ENCODE measurements around the gene RNU1-2.
"Not testable (repeated sequence)": the region's sequence is repeated elsewhere in the genome, so short reads cannot be mapped to it uniquely, and the experiment has no call there.

The RNU1-2 gene

DNA sequence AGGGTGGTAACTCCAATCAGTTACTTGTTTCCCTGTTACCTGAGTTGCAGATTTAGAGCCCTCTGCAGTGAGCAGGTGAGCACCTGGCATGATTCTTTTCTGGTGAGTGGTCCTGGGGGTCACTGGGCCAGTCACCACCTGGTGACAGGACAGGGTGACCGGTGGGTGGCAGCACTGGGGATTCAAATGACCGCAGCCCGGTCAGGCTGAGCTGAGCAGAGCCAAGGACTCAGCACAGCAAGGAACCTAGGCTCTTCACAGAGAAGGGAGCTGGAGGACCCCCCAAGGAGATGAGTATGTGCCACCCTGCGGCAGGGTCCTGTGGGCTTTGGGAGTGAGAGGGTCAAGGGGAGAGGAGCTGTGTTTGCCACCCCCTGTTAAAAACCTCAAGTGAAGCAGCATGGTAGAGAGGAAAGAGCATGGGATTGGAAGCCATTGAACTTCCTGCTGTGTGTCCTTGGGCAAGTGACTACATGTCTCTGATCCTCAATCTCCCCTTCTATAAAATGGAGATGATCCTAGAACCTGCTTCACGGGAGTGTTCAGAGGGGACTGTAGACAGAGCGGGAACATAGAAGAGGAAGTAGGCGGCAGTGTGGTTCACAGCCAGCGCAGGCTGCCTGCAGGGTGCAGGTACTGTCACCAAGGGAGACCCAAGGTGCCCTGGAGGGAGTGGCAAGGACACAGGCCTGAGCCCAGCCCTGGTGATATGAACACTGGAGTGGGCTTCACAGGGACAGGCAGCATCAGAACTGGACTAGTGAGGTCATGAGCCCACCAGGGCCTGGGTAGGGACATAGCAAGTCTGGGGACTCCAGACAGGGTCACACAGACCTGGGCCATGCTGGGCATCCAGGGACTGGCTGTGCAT is 16.3 kb downstream of the RNU1-2 start:
- DNase-seq (ENCODE audit: low spot score): peak; percentile 68

DNA sequence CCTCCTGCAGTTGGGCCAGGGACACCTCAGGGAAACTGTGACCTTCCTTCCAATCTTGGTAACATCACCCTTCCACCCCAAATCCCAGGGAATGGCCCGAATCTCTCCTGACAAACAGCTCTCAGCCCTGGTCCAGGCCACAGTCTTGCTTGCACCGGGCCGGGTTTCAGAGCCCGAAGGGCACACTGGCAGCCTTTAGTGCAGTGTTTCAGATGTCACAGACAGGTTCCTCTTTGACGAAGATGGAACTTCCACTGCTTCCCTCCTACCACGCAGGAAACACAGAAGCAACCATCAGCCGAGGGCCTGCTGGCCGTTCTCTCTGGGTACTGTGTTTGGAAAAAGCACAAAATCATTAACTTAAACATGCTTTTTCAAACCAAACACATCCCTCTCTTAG is 17.0 kb downstream of the RNU1-2 start:
- not testable (repeated sequence) for DNase-seq (ENCODE audit: low spot score)

- no peak for DNase-seq (ENCODE audit: low spot score)
Observed at GRCh38 chr1:16913181-16913832, 17.5 kb downstream of the RNU1-2 start.

- DNase-seq (ENCODE audit: low spot score): peak; percentile 99
Observed at GRCh38 chr1:16913833-16914662, 18.3 kb downstream of the RNU1-2 start.

GRCh38 chr1:16914928-16915626 is 19.3 kb downstream of the RNU1-2 start:
- not testable (repeated sequence) for DNase-seq (ENCODE audit: low spot score)

DNA sequence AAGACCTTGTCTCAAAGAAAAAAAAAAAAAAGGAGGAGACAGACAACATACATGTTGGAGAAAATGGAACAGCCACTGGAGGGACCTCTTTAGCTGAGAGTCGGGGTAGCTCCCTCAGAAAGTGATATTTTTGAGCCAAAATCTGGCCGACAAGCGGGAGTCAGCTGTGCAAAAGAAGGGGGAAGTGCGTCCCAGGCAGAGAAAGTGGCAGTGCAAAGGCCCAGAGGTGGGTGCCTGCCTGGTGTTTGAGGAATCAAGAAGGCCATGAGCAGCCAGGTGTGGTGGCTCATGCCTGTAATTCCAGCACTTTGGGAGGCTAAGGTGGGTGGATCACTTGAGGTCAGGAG is 19.8 kb downstream of the RNU1-2 start:
- DNase-seq (ENCODE audit: low spot score): no peak

DNA sequence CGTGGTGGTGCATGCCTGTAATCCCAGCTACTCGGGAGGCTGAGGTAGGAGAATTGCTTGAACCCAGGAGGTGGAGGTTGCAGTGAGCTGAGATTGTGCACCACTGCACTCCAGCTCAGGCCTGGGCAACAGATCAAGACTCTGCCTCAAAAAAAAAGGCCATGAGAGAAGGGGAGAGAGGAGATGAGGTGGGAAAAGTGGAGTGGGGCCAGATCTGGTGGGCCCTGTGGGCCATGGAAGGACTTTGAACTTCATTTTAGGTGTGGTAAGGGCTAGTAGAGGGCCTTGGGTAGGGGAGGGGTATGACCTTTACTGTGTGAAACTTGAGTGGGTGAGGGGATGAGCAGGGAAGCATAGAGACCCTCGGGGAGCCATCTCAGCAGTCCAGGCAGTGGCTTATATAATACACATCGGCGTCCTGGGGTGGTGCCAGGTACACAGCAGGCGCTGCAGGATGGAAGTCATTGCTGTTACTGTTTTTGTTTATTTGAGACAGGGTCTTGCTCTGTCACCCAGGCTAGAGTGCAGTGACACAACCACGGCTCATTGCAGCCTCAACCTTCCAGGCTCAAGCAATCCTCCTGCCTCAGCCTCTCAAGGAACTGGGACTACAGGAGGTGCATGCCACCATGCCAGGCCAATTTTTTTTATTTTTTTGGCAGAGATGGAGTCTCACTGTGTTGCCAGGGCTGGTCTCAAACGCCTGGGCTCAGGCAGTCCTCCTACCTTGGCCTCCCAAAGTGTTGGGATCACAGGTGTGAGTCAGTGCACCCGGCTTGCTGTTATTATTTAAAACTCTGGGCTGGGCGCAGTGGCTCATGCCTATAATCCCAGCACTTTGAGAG is 20.5 kb downstream of the RNU1-2 start:
- DNase-seq (ENCODE audit: low spot score): not testable (repeated sequence)

GRCh38 chr1:16918371-16918770 is 22.6 kb downstream of the RNU1-2 start:
- no peak for DNase-seq (ENCODE audit: low spot score)

DNA sequence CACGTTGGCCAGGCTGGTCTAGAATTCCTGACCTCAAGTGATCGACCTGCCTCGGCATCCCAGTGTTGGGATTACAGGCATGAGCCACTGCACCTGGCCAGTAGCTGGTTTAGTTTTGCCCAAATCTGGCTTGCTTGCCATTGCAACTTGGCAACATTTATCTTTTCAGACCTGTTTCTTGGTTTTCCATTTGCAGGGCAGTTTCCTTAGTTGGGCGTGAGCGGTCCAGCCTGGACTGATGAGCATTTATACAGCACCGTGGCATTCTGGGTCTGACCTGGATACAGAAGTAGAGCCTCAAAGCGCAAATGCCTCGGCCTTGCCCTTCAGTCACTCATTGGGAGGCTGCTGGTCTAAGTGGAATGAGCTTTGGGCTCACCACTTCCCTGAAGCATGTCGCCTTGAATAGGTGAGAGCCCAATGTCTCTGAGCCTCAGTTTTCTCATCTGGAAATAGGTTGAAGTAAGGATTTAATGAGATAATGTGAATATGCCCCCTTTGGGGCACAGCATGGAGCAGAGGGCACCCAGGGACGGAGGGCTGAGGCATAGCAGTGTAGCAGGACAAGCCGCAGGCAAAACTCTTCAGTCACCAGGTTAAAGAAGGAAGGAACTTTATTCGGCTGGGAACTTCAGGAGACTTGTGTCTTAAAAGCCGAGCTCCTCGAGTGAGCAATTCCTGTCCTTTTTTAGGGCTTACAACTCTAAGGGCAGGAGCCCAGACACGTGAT is 23.3 kb downstream of the RNU1-2 start:
- not testable (repeated sequence) for DNase-seq (ENCODE audit: low spot score)

- DNase-seq (ENCODE audit: low spot score): no peak
Observed at GRCh38 chr1:16920951-16921350, 25.2 kb downstream of the RNU1-2 start.

GRCh38 chr1:16921391-16922185 is 25.8 kb downstream of the RNU1-2 start, which contains the start of gene CROCC:
TSS of gene CROCC (plus strand) at chr1:16921931. CDS start at chr1:16922019, 88 bp downstream.
- no peak for DNase-seq (ENCODE audit: low spot score)

DNA sequence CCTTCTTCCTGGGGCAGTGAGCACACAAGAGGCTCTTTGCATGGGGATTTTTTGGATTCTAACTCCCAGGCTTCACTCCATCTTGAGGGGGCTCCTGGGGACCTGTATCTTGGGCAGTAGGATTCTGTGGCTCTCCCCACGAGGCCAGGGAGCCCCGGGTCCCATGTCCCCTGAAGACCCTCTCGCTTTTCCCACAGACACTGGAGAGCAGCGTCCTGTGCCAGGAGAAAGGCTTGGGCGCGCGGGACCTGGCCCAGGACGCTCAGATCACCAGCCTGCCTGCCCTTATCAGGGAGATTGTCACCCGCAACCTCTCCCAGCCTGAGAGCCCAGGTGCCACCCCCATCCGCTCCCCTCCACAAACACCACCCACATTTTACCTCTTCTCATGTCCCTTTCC is 26.7 kb downstream of the RNU1-2 start:
- no peak for DNase-seq (ENCODE audit: low spot score)

GRCh38 chr1:16922885-16923431 is 27.2 kb downstream of the RNU1-2 start:
- no peak for DNase-seq (ENCODE audit: low spot score)

DNA sequence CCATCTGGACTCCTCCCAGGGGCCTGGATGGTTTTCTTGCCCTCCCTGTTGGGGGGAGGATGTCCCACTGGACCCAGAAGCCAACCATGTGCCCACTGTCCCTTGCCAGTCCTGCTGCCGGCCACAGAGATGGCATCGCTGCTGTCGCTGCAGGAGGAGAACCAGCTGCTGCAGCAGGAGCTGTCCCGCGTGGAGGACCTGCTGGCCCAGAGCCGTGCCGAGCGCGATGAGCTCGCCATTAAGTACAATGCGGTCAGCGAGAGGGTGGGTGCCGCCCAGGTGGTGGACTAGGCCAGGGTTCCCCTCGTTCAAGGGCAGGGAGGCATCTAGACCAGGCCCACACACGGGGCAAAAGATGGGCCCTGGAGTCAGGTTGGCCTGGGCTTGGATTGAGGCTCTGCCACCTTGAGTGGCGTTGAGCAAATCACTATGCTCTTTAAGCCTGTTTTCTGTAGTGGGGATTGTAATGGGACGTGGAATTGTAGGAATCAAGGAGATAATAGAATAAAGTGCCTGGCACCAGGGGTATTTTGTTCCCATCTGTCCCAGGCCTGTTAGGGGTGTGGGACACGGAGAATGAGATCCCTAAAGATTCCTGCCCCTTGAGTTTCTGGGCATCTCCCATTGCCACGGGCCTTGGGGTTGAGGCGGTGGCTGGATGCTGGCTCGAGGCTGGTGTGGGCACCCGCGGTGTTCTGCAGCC is 28.6 kb downstream of the RNU1-2 start:
- DNase-seq (ENCODE audit: low spot score): no peak

DNA sequence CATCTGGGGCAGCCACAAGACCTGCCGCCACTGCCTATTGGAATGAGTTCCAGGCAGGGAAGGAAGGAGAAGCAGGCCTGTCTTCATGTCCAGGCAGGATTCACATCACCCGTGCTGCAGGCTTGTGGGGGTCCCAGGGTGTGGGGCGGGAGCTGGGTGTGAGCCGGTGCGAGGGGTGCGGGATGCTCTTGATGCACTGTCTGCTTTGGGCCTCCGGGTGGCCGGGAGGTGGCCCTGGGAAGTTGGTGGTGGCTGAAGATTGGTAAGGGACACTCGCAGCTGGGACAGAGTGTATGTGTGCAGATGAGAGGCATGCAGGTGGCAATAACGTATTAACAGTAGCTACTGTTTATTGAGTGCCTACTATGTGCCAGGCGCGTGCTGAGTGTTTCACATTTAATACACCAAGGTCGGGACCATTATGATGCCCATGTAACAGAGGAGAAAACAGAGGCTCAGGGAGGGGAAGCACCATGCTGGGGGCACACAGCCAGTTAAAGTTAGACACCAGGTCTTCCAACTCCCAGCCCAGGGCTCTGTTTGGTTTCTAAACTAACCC is 29.2 kb downstream of the RNU1-2 start:
- DNase-seq (ENCODE audit: low spot score): peak; percentile 75

- DNase-seq (ENCODE audit: low spot score): no peak
Observed at GRCh38 chr1:16925635-16926490, 30.1 kb downstream of the RNU1-2 start.

DNA sequence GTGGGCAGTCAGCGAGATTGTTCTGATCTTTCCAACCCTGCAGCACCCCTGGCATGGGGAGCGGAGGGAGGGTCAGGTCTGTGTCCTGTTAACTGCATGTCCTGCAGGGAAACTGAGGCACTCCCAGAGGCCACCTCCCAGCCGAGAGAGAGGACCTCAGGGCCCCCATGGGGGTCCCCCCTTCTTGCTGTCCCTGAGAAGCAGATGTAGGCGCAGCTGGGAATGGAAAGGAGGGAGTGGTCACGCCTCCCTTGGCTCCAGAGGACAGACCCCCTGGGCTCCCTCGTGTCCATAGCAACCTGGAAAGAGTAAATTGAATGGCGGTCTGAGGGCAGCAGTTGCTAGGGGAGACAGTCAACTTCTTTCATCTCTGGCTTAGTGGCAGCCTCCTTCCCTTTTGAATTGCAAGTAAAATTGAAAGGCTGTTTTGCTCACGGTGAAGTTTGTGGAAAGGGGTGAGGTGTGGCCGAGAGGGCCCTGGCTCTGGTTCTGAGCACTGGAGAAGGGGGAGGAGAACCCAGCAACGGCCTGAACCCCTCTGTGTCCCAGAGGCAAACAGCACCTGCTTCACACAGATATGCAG is 30.8 kb downstream of the RNU1-2 start:
- DNase-seq (ENCODE audit: low spot score): no peak
